GM13976 (cell line): ENCODE data around the gene ADGRG2.

Experiments
- DNase-seq: peaks from one replicate; pipeline ENCODE4 v3.0.0; 2012; ENCODE audit warnings: low spot score
- in situ Hi-C: fragments of 300-500 bp; cut with MboI; formaldehyde crosslinking; loops from one replicate; pipeline ENCODE4 v1.12.0; 2022; ENCODE audit warnings: low sequenced_read_pairs, mixed read lengths, inconsistent platforms; ENCODE audit not compliant: unreplicated experiment
- TF ChIP-seq, protein P1 (sequence below): IDR thresholded peaks from 2 replicates; pipeline ENCODE4 v1.5.1; 2012; ENCODE audit warnings: borderline replicate concordance, mild to moderate bottlenecking; ENCODE audit not compliant: insufficient read depth; ENCODE audit errors: extremely low read depth, missing control alignments, control extremely low read depth

ADGRG2 gene

DNA sequence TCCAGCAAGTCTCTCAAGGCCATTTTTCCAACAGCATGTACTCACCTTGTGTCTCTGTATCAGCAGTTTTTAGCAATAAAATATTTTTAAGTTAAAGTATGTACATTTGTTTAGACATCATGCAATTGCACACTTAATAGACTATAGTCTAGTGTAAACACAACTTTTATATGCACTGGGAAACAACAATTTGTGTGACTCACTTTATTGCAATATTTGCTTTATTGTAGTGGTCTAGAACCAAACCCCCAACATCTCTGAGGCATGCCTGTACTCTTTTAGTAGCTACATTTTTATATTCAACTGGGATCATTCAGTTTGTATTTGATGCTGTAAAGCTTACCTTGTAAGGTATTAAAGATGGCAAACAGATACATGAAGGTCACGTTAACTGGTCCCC is 123.6 kb downstream of the ADGRG2 start:
- TF ChIP-seq, protein P1, sequence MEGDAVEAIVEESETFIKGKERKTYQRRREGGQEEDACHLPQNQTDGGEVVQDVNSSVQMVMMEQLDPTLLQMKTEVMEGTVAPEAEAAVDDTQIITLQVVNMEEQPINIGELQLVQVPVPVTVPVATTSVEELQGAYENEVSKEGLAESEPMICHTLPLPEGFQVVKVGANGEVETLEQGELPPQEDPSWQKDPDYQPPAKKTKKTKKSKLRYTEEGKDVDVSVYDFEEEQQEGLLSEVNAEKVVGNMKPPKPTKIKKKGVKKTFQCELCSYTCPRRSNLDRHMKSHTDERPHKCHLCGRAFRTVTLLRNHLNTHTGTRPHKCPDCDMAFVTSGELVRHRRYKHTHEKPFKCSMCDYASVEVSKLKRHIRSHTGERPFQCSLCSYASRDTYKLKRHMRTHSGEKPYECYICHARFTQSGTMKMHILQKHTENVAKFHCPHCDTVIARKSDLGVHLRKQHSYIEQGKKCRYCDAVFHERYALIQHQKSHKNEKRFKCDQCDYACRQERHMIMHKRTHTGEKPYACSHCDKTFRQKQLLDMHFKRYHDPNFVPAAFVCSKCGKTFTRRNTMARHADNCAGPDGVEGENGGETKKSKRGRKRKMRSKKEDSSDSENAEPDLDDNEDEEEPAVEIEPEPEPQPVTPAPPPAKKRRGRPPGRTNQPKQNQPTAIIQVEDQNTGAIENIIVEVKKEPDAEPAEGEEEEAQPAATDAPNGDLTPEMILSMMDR = no peak
- DNase-seq = no peak
- in situ Hi-C loops = no loop called here

GRCh38 chrX:18997916-18998315 is 124.4 kb downstream of the ADGRG2 start:
- no peak for DNase-seq
- in situ Hi-C loops = no loop called here
- TF ChIP-seq, protein P1 = no peak

GRCh38 chrX:18996536-18996935 is 125.7 kb downstream of the ADGRG2 start:
- in situ Hi-C loops = no loop called here
- DNase-seq = no peak
- TF ChIP-seq, protein P1 = no peak

- DNase-seq = no peak
- TF ChIP-seq, protein P1 = no peak
- in situ Hi-C loops = no loop called here
These were observed 127.0 kb downstream of the ADGRG2 start for GRCh38 chrX:18995221-18995620.

DNA sequence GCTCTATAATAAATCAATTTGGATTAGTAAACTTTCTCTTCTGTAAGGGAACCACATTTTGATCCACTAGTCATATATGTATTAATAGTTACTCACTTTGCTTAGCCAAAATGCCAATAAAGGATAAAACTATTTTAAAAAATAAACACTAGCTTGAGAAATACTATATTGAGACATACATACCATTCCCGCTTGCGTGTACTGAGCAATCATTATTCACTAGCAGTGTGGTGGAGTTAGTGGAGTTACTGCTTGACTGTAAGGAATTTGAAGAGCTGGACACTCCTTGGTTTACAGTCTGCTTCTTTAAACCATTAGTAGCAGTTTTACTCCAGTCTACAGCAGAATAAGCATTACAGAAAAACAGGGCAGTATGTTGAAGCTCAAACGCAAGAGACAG is 127.6 kb downstream of the ADGRG2 start:
- DNase-seq = no peak
- TF ChIP-seq, protein P1 = no peak
- in situ Hi-C loops = no loop called here

DNA sequence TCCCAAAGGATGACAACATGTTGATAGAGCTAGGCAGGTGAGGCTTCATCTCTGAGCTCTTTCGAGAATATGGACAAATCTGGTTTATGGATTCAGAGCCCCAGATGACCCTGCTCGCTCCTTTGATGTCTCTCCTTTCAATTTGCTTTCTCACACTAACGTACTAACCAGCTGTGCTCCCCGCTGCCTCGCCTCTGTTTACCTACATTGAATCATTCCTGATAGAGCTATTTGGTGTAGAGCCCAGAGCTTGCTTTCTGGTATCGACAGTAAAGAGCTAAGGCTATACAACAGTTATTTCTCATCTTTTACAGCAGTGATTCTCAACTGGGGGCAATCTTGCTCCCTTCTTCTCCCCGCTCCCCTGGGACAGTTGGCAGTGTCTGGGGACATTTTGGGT is 129.4 kb downstream of the ADGRG2 start:
- in situ Hi-C loops = no loop called here
- TF ChIP-seq, protein P1 = no peak
- no peak for DNase-seq

GRCh38 chrX:18985186-18985435 is 137.2 kb downstream of the ADGRG2 start:
- no peak for DNase-seq
- TF ChIP-seq, protein P1 = no peak
- in situ Hi-C loops = no loop called here
